Measurements from ENCODE around the gene PKD1.

GRCh38 chr16:2089706-2090480, 45.8 kb downstream of the PKD1 start:
- TF ChIP-seq CTCF (IDR thresholded peaks at IDR 0.05) (no peak), POLR2A (IDR thresholded peaks at IDR 0.05) (no peak)

Data from body of pancreas (tissue), 4 donors.